Measurements from ENCODE around the gene S100A12. TPM values are rescaled to one million over a fixed set of nuclear protein-coding genes. Genes with fewer than 3 reads are reported as not detected.
A peak's percentile ranks its signal among the peaks of the same experiment; 100 is the strongest.
"Not testable (repeated sequence)": the region's sequence is repeated elsewhere in the genome, so short reads cannot be mapped to it uniquely, and the experiment has no call there.

The S100A12 gene
- total RNA-seq (2014; rRNA removed; shearing (Covaris generic)) = not detected in 2 replicates

DNA sequence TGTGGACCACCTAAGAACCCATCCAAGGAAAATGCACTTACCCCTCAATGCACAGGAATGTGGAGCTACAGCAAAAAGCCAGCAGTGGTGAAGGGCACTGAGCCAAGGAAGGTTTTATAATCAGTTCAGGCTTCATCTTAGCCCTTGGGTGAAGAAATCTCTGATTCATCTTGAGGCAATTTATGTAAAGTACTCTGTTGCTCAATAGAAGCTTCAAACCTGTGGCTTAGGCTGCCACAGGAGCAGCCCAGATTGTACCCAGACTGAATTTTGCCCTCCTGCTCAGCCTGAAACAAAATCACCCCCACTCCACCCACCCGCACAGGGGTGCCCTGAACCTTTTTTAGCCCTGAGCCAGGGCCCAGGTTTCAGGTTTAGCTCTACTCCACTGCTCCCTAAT lies at the start of gene S100A12:
TSS of gene S100A12 (minus strand) at position 111 of the 400 bp plus-strand sequence. CDS start 1,029 bp downstream, outside the sequence.
- Histone ChIP-seq H3K36me3 (no peaks in the 10 kb centered on the region), H3K27me3 (replicated peaks) (no peaks in the 10 kb centered on the region), H3K27ac (no peak within 1 kb of the TSS), H3K9me3 (replicated peaks) (no peaks in the 10 kb centered on the region), H3K4me1 (replicated peaks) (no peaks in the 10 kb centered on the region), H3K4me3 (no peak within 1 kb of the TSS)
- no peak for DNase-seq (ENCODE audit: low read depth in 1 of 2, low spot score in 2 of 2)

DNA sequence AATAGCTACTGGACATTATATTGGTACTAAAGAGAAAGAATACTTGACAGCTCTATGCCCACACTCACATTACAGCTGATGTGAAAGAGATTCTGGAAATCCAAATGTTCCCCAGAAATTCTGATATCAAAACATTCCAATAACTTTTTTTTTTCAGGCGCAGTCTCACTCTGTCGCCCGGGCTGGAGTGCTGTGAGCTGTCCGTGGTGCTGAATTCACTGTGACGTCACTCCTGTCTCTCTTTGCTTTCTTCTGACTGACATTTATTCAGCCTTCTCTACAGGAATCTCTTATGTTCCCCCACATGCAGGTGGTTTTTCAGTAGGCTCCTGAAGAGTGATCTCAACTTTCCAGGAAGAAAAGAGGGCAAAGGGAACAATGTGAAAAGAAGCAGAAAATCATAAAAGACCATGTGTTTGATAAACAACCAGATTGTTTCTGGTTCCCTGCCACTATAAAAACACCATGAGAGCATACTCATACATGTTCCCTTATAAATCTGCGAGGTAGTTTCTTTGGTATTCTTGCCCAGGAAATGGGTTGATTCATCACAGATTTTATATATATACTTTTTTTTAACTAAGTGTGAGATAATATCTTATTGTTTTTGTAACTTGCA lies 47.1 kb upstream of the S100A12 start:
- H3K4me3 ChIP-seq = no peak overlapping the region
- DNase-seq (ENCODE audit: low read depth in 1 of 2, low spot score in 2 of 2) = peak; percentile 44 to 59
- H3K9me3 ChIP-seq (replicated peaks) = no peaks in the 10 kb centered on the region
- H3K27ac ChIP-seq = no peak overlapping the region
- no peaks in the 10 kb centered on the region for H3K4me1 ChIP-seq (replicated peaks)
- H3K27me3 ChIP-seq (replicated peaks) = no peaks in the 10 kb centered on the region
- no peaks in the 10 kb centered on the region for H3K36me3 ChIP-seq

DNA sequence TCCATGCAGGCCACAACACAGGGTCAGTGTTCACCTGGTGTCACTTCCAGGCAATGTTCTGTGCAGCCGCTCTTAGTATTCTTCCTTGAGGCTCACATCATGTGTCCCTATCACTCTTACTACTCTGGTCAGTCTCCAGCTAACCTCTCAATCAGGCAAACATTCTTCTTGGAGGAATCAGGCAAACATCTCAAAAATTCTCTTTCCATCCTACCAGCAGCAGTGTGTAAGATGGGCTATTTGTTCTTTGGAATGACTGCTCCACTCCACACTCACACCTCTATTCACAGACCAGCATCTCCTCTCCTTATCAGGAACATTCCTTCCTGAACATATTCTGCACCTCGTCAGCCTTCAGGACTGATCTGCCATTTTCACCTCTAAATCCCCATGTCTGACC lies 44.9 kb upstream of the S100A12 start:
- DNase-seq (ENCODE audit: low read depth in 1 of 2, low spot score in 2 of 2) = peak in 1 of 2 experiments; percentile 23
- no peaks in the 10 kb centered on the region for H3K9me3 ChIP-seq (replicated peaks)
- no peaks in the 10 kb centered on the region for H3K4me1 ChIP-seq (replicated peaks)
- H3K27ac ChIP-seq = no peak overlapping the region
- no peaks in the 10 kb centered on the region for H3K27me3 ChIP-seq (replicated peaks)
- no peaks in the 10 kb centered on the region for H3K36me3 ChIP-seq
- H3K4me3 ChIP-seq = no peak overlapping the region

DNA sequence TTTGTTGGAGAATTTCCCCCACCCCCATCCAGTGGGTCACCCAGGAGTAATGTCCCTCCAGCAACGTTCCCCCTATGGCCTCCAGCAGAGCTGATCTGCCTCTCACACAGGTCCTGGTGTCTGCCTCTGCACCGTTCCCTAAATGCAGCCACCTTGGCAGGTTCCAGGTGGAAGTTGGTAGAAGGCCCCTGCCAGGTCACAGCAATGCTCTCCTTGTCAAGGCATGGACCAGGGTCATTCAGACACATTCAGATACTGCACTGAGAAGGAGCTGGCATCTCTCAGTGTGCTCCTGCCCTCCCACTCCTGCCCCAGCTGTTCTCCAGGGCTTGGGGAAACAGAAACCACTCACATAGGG lies 44.0 kb upstream of the S100A12 start:
- H3K36me3 ChIP-seq; H3K4me3 ChIP-seq; H3K27me3 ChIP-seq (replicated peaks); H3K9me3 ChIP-seq (replicated peaks); H3K27ac ChIP-seq; H3K4me1 ChIP-seq (replicated peaks): not testable (repeated sequence)
- peak in 1 of 2 experiments; percentile 11 for DNase-seq (ENCODE audit: low read depth in 1 of 2, low spot score in 2 of 2)

DNA sequence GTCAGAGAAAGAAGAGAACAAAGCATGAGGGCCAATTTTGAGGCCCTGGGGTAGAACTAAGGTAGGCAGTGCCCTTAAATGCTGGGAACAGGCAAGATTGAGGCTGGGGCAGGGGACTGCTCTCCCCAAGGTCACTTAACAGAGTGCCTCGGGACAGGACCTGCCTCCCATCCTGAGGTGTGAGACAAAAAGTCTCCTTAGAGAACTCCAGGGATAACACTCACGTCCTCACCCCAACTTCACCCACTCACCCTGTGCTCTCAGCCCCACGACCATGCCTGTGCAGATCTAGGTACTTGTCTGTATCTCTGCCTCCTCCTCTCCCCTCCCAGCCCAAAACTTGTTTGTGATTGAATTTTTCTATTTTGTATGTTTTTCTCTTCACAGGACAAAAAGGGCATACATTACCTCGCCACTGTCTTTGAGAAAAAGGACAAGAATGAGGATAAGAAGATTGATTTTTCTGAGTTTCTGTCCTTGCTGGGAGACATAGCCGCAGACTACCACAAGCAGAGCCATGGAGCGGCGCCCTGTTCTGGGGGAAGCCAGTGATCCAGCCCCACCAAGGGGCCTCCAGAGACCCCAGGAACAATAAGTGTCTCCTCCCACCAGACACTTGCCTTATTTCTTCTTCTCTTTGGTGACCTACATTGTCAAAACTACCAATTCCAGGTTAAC lies 43.5 kb upstream of the S100A12 start:
- H3K36me3 ChIP-seq; H3K27me3 ChIP-seq (replicated peaks); H3K27ac ChIP-seq; H3K4me3 ChIP-seq; H3K9me3 ChIP-seq (replicated peaks); H3K4me1 ChIP-seq (replicated peaks): not testable (repeated sequence)
- peak in 1 of 2 experiments; percentile 16 for DNase-seq (ENCODE audit: low read depth in 1 of 2, low spot score in 2 of 2)

DNA sequence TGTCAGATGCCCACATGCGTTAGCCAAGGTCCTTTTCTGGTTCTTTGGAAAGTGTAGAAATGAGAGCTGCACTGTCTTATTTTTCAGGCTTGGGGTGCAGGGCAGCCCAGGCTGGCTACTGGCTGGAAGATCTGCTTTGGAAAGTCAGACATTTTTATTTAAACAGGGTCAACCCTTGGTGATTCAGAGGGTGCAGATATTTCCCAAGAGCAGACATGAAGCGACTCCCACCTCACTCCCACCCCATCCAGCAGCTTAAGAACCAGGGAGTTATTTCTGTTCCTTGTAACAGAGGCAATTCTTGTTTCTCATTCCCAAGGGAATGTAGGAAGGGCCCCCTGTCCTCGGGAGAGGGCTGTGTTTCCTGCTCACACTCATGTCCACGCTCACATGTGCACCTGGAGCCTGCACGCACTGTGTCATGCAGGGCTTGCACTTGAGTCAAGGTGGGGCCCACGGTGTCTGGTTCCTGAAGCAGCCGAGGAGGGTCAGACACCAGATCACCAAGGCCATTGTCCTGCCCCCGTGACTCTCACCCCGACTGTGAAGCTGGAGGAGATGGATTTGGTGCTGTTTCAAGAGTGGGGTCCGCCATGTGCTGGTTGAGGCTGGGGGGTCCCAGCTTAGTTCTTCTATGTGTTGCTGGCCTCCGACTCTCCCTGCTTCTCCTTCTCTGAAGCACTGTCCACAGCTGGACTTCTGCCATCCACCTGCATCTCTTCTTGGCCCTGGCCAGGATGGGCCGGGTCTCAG lies 41.9 kb upstream of the S100A12 start:
- Histone ChIP-seq H3K9me3 (replicated peaks) (no peaks in the 10 kb centered on the region), H3K4me3 (no peak overlapping the region), H3K4me1 (replicated peaks) (no peaks in the 10 kb centered on the region), H3K27me3 (replicated peaks) (no peaks in the 10 kb centered on the region), H3K36me3 (no peaks in the 10 kb centered on the region), H3K27ac (no peak overlapping the region)
- peak in 1 of 2 experiments; percentile 9 for DNase-seq (ENCODE audit: low read depth in 1 of 2, low spot score in 2 of 2)

DNA sequence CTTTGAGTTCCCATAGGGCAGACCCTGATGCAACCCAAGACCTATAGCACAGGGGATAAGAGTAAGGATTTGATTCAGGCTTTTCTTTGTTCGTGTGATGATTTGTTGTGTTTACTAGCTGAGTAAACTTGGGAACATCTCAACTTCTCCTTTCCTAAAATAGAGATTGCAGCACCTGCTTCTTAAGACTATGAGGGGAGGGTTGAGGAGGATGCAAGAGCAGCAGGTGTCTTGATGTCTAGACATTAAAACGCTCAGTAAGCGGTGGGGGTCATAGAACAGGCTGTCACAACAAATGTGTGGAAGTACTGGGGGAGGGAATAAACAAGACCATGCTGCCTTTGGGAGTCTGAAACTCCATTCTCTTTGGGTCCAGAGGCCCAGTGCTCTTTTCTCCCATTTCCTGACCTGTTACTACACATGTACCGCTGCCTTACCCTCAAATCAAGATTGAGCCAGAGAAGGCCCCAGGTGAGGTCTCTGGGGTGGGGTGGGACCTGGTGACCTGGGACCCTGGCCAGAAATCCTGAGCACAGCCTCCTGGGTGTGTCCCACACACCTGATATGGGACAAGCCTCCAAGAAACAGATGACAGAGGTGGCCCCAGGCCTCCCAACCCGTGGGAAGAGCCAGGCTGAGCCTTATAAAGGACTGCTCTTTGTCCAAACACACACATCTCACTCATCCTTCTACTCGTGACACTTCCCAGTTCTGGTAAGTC lies 40.6 kb upstream of the S100A12 start, which contains the start of gene S100A7A:
TSS of gene S100A7A (plus strand) at position 671 of the 721 bp plus-strand sequence. CDS start 1,563 bp downstream, outside the sequence.
- no peaks in the 10 kb centered on the region for H3K36me3 ChIP-seq
- no peak within 1 kb of the TSS for H3K27ac ChIP-seq
- H3K4me3 ChIP-seq = no peak within 1 kb of the TSS
- no peaks in the 10 kb centered on the region for H3K4me1 ChIP-seq (replicated peaks)
- DNase-seq (ENCODE audit: low read depth in 1 of 2, low spot score in 2 of 2) = peak in 1 of 2 experiments; percentile 20
- no peaks in the 10 kb centered on the region for H3K9me3 ChIP-seq (replicated peaks)
- H3K27me3 ChIP-seq (replicated peaks) = no peaks in the 10 kb centered on the region

DNA sequence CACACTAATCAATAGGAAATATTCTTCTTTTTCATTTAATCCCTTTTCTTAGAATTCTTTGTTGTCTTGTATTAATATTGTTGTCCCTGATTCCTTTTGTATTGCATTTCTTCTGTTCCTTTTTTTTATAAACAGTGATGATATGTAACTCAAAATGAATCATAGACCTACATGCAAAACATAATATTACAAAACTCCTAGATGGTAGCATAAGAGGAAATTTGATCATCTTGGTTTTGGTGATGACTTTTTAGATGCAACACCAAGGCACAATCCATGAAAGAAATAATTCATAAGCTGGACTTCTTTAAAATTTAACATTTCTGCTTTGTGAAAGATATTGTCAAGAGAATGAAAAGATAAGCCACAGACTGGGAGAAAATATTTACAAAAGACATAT lies 38.5 kb upstream of the S100A12 start:
- not testable (repeated sequence) for H3K4me1 ChIP-seq (replicated peaks); DNase-seq (ENCODE audit: low read depth in 1 of 2, low spot score in 2 of 2); H3K27me3 ChIP-seq (replicated peaks); H3K36me3 ChIP-seq; H3K4me3 ChIP-seq; H3K27ac ChIP-seq; H3K9me3 ChIP-seq (replicated peaks)

DNA sequence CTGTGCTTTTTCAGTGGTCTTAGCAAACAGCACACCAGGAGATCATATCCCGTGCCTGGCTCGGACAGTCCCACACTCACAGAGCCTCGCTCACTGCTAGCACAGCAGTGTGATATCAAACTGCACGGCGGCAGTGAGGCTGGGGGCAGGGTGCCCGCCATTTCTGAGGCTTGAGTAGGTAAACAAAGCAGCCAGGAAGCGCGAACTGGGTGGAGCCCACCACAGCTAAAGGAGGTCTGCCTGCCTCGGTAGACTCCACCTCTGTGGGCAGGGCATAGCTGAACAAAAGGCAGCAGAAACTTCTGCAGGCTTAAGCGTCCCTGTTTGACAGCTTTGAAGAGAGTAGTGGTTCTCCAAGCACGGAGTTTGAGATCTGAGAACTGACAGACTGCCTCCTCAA lies 31.9 kb upstream of the S100A12 start:
- not testable (repeated sequence) for DNase-seq (ENCODE audit: low read depth in 1 of 2, low spot score in 2 of 2); H3K4me3 ChIP-seq; H3K9me3 ChIP-seq (replicated peaks); H3K27ac ChIP-seq; H3K27me3 ChIP-seq (replicated peaks); H3K36me3 ChIP-seq; H3K4me1 ChIP-seq (replicated peaks)

DNA sequence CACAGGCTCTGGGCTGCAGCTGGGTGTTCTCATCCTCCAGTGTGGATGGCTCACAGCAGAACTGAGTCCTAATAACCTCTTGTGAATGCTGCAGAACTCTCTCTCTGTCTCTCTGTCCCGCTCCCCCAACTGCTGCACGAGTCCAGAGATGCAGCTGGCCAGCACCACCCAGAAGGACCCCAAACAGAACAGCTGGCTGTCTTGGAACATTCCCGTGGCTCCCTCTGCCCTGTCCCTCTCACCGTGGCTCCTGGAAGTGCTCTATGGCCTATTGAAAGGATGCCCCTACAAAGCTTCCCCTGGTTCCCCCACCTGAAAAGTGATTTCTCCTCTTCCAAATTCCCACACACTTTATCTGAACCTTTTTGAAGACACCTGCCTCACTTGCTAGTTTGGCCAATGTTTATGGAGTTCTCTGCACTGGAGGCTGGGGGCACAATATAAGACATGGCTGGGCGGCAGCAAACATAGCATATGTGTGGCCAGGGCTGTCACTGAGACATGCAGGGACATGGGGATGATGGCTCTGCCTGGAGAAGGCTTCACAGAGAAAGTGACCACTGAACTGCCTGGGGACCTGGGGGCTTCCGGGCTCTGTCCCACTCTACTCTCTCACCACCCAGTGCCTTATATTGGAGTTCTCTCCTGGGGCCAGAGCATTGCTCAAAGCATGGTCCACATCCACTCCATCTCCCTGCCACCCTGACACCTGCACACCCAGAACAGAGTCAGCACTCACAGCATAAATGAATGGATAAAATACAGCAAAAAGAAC lies 30.6 kb upstream of the S100A12 start:
- not testable (repeated sequence) for DNase-seq (ENCODE audit: low read depth in 1 of 2, low spot score in 2 of 2); H3K27me3 ChIP-seq (replicated peaks); H3K4me1 ChIP-seq (replicated peaks); H3K9me3 ChIP-seq (replicated peaks); H3K27ac ChIP-seq; H3K36me3 ChIP-seq; H3K4me3 ChIP-seq

DNA sequence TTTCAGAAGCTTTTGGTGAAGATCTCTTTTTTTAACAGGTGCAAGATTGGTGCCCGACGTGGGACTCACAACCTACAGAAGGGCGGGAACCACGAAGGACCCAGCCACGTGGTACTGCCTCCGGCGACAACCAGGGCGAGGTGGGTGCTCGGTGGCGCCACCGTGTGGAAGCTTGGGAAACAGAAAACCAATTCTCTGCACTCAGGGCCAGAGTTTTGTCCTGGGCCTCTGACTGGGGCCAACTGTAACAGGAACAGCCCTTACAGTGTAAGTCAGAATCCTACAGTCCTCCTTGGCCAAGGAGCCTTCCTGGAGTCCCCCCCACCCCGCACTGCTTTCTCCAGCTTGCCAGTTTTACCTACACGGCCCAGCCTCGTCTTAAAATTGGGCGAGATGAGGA lies 29.3 kb upstream of the S100A12 start:
- Histone ChIP-seq H3K36me3 (no peaks in the 10 kb centered on the region), H3K27ac (no peak overlapping the region), H3K4me1 (replicated peaks) (no peaks in the 10 kb centered on the region), H3K4me3 (no peak overlapping the region), H3K27me3 (replicated peaks) (peaks cover 20% of the 10 kb centered on the region), H3K9me3 (replicated peaks) (no peaks in the 10 kb centered on the region)
- no peak for DNase-seq (ENCODE audit: low read depth in 1 of 2, low spot score in 2 of 2)

DNA sequence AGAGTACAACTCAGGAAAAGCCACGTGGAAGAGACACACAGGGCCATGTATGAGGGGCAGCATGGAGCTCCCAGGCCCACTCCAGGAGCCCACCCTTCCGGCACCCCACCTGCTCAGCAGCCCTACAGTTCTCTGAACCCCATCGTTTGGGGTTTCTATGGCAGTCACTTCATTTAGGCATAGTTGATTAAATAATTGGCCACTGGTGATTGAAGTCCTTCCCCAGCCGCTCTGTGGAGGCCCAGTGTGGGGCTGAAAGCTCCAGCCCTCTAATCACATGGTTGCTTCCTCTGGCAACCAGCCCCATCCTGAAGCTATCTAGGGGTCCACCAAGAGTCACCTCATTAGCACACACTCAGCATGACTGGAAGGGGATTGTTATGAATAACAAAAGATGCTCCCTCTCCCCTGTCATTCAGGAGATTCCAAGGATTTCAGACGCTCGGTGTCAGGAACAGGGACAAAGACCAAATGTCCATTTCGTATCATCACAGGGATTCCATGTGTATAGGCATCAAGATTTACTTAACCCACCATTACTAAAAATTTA lies 28.7 kb upstream of the S100A12 start:
- Histone ChIP-seq H3K4me1 (replicated peaks) (no peaks in the 10 kb centered on the region), H3K9me3 (replicated peaks) (no peaks in the 10 kb centered on the region), H3K27ac (no peak overlapping the region), H3K36me3 (no peaks in the 10 kb centered on the region), H3K4me3 (no peak overlapping the region), H3K27me3 (replicated peaks) (peaks cover 23% of the 10 kb centered on the region)
- no peak for DNase-seq (ENCODE audit: low read depth in 1 of 2, low spot score in 2 of 2)

Data from SJSA1 (cell line).